SKM-1 treated with dmso at 0.1 percent for 144 hours (cell line): Measurements from ENCODE around the gene PF4V1.

Experiments
- DNase-seq: peaks from one replicate; lab custom pipeline; 2025; ENCODE audit not compliant: unreplicated experiment; lab: John Stamatoyannopoulos, UW

Gene PF4V1

GRCh38 chr4:73844806-73845205, 8.3 kb upstream of the PF4V1 start:
- DNase-seq = no peak

- DNase-seq = peak; percentile 58
Observed at GRCh38 chr4:73847526-73848182, 5.4 kb upstream of the PF4V1 start.

GRCh38 chr4:73848183-73848777, 4.8 kb upstream of the PF4V1 start:
- DNase-seq = no peak

- no peak for DNase-seq
Observed at GRCh38 chr4:73850261-73850970, 2.7 kb upstream of the PF4V1 start.

GRCh38 chr4:73851293-73851692, 1.8 kb upstream of the PF4V1 start:
- DNase-seq = no peak

GRCh38 chr4:73852771-73853170, 325 bp upstream of the PF4V1 start:
- no peak for DNase-seq

- DNase-seq = no peak
Observed at GRCh38 chr4:73853718-73854473, 800 bp downstream of the PF4V1 start.

GRCh38 chr4:73855406-73855805, 2.3 kb downstream of the PF4V1 start:
- DNase-seq = no peak

GRCh38 chr4:73856518-73856917, 3.4 kb downstream of the PF4V1 start:
- DNase-seq = no peak

- DNase-seq = no peak
Observed at GRCh38 chr4:73859614-73860088, 6.6 kb downstream of the PF4V1 start.

- DNase-seq = no peak
Observed at GRCh38 chr4:73860181-73860580, 7.1 kb downstream of the PF4V1 start.

- no peak for DNase-seq
Observed at GRCh38 chr4:73860917-73861316, 7.8 kb downstream of the PF4V1 start.

- DNase-seq = no peak
Observed at GRCh38 chr4:73862322-73862721, 9.2 kb downstream of the PF4V1 start.

- DNase-seq = no peak
Observed at GRCh38 chr4:73864365-73864764, 11.3 kb downstream of the PF4V1 start.

- no peak for DNase-seq
Observed at GRCh38 chr4:73864961-73865360, 11.9 kb downstream of the PF4V1 start.

- no peak for DNase-seq
Observed at GRCh38 chr4:73865431-73866096, 12.5 kb downstream of the PF4V1 start.

- no peak for DNase-seq
Observed at GRCh38 chr4:73866246-73866645, 13.2 kb downstream of the PF4V1 start.

- no peak for DNase-seq
Observed at GRCh38 chr4:73867783-73868182, 14.7 kb downstream of the PF4V1 start.

- no peak for DNase-seq
Observed at GRCh38 chr4:73868206-73869129, 15.4 kb downstream of the PF4V1 start.
